NCI-H146 treated with DMSO at 0.1 percent for 48 hours (cell line): ENCODE data around the gene MVD.
"Not testable (repeated sequence)": the region's sequence is repeated elsewhere in the genome, so short reads cannot be mapped to it uniquely, and the experiment has no call there.

ENCODE experiments used
- DNase-seq: peaks from one replicate; lab custom pipeline; 2025; ENCODE audit not compliant: unreplicated experiment; lab: John Stamatoyannopoulos, UW

Gene MVD

DNA sequence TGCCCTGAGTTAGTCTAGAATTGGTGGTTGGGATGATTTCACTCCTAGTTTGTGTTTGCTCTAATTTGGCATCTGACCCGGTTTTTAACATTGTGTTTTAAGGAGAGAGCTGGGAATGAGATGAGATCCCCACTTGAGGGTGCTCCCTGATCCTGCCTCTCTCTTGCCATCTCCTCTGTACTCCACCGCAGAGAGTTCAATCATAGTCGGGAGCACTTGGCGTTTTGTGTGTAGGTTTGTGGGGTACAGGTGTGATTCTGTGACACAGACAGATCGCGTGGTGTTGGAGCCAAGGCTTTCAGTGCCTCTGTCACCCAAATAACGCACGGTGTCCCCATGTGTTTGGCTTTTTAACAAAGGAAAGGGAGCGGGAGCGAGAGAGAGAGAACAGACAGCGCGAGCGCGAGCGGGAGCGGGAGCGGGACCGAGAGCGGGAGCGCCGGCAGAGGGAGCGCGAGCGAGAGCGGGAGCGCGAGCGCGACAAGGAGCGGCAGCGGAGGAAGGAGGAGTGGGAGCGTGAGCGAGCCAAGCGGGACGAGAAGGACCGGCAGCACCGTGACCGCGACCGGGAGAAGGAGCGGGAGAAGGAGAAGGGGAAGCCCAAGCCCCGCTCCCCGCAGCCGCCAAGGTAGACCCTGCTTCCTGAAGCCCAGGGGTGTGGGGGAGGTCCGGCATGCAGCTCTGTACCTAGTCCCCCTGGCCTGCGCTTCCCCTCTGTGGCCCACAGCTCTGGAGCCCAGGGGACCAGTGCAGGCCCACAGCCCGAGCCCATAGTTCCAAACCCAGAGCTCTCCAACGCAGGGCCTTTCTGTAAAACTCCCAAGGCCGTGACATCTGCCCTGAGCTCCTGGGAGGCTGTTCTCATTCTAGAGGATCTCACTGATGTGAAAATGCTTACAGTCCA is 51.7 kb downstream of the MVD start:
- DNase-seq = no peak

DNA sequence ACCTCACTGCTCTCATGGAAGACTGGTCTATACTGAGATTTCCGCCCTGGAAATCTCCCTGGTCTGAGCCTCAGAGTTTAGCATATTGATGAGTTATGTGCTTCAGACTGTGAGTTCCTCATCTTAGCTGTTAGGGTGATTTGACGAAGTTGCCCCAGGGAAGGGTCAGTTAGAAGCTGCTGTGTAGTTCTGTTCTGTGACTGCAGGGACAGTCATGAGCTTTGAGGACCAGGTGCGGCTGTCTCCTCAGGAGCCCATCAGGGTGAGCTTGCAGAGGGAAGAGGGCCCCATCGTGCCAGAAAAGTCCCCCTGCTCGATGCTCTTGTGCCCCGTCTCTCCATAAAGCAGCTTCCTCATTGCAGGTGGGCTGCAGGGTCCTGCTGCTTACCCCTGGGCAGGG is 52.8 kb downstream of the MVD start:
- DNase-seq = no peak

DNA sequence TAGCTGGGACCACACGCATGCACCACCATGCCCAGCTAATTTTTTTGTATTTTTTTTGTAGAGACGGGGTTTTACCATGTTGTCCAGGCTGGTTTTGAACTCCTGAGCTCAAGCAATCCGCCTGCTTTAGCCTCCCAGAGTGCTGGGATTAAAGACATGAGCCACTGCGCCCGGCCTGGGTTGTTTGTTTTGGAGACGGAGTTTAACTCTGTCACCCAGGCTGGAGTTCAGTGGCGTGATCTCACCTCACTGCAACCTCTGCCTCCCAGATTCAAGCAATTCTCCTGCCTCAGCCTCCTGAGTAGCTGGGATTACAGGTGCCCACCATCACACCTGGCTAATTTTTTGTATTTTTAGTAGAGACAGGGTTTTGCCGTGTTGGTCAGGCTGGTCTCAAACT is 53.5 kb downstream of the MVD start:
- DNase-seq = not testable (repeated sequence)

DNA sequence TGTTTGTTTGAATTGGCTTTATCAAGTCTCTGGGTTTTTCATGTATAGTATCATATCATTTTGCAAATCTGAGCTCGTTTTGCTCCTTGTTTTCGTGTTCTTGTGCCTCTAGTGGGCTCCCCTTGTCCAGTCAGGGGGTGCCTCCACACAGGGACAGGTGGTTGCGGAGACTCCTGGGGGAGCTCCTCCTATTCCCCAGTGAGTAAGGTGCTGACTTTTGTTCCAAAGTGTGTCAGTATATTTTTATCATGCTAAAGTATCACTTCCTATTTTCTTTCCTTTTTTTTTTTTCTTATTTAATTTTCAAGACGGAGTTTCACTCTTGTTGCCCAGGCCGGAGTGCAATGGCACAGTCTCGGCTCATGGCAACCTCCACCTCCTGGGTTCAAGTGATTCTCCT is 54.8 kb downstream of the MVD start:
- DNase-seq = no peak

DNA sequence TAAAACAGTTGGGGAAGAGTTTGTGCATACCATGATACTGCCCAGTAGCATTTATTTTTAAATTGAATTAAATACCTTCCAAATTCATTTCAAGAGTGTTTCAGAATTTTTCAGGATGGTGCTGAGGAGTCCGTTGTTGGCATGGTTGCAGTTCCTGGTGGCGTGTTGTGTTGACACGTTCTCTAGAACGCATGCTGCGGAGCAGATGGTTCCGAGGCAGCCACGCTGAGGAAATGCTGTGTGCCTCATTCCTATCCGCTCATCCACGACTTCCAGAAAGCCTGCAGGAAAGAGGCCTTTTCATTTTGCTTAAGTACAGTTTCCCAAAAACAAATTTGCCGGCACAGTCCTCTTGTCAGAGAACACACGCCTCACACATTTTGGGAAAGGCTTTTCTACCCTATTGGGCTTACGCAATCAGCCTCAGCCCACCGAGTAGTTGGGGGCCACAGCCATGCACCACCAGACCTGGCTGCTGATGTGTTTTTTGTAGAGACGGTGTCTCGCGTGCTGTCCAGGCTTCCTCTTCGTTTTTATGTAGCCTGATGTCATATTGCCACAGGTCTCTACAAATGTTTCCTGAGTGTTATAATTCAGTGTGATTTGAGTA is 56.6 kb downstream of the MVD start:
- DNase-seq = no peak

DNA sequence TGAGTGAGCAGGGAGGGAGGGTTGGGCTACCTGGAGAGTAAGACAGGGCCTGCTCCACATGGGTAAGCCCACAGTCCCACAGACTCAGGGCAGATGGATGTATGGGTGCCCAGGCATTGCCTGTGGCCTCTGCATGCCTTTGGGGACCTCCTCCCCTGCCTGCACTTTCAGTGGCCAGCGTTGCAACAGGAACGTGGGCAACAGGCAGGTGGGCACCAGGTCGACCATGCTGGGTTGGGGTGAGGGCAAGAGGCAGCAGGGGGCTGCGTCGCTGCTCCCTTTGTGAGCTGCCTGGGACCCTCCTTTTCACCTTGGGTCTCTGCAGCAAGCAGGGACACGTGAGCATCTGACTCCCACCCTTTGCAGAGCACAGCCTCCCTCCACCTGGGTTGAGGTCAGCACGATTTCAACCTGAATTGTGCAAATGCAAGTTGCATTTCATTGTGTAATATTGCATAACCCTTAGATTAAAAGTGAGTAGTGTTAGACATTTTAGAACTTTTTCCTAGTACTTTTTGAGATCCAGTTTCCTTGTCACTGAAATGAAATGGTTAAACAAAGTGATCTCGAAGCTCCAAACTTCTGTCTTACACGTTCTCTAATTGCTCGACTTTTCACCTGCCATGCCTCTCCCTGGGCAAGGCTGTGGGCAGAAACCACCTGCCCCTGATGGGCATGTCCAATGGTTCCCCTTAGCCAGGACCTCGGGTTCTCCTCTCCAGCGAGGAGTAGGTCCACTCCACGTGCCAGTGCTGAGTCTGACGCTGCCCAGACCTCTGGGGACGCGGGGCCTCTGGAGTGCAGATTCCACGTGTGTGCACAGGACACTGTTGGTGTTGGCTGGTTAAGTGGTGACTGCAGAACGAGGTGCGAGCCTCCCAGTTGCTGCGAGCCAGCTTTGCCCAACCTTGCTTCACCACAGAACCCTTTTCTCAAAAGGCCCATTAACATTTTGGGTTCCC is 57.4 kb downstream of the MVD start:
- no peak for DNase-seq

DNA sequence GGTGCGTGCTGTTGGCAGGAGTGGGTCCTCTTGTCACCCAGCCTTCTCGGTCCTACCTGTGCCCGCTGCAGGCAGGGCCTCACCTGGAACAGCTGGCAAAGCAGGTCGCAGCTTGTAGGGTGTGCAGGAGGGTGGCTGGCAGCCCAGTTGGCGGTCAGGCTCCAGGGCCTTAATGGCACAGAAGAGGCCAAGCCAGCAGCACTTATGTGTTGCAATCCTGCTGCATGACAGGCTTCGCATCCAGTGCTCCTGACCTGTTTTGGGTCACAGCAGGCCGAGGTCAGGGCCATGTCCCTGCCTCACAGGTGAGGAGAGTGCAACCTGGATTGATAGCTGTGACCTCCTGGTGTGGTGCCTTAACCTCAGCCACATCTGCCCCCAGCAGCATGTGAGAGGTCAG is 60.8 kb downstream of the MVD start:
- DNase-seq = no peak
